Measurements from ENCODE around the gene CCIN. TPM values are rescaled to one million over a fixed set of nuclear protein-coding genes. Genes with fewer than 3 reads are reported as not detected.

The CCIN gene
- total RNA-seq, 4 donors from 2014 or later: not detected

DNA sequence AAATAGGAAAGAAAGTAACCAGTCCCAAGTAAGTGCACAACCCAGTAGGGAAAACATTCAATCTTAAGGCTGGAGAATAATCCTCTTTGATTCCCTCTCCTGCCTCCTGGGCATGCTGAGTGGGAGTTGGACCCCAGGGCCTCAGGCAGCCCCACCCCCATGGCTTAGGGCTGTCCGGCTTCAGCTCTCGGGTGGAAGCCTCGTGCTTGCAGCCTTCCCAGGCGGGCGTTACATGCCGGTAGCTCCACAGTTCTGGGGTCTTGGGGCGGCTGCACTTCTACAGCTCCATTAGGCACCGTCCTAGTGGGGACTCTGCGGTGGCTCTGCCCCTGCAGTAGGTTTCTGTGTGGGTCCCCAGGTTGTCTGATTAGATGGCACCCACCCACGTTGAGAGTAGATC lies 22.5 kb upstream of the CCIN start:
- no peak for TF ChIP-seq POLR2AphosphoS5 (IDR thresholded peaks at IDR 0.05)
- no peak for TF ChIP-seq POLR2A (IDR thresholded peaks at IDR 0.05)
- TF ChIP-seq, protein P1, sequence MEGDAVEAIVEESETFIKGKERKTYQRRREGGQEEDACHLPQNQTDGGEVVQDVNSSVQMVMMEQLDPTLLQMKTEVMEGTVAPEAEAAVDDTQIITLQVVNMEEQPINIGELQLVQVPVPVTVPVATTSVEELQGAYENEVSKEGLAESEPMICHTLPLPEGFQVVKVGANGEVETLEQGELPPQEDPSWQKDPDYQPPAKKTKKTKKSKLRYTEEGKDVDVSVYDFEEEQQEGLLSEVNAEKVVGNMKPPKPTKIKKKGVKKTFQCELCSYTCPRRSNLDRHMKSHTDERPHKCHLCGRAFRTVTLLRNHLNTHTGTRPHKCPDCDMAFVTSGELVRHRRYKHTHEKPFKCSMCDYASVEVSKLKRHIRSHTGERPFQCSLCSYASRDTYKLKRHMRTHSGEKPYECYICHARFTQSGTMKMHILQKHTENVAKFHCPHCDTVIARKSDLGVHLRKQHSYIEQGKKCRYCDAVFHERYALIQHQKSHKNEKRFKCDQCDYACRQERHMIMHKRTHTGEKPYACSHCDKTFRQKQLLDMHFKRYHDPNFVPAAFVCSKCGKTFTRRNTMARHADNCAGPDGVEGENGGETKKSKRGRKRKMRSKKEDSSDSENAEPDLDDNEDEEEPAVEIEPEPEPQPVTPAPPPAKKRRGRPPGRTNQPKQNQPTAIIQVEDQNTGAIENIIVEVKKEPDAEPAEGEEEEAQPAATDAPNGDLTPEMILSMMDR (IDR thresholded peaks at IDR 0.05): no peak
- no peak for TF ChIP-seq EP300 (IDR thresholded peaks at IDR 0.05)

DNA sequence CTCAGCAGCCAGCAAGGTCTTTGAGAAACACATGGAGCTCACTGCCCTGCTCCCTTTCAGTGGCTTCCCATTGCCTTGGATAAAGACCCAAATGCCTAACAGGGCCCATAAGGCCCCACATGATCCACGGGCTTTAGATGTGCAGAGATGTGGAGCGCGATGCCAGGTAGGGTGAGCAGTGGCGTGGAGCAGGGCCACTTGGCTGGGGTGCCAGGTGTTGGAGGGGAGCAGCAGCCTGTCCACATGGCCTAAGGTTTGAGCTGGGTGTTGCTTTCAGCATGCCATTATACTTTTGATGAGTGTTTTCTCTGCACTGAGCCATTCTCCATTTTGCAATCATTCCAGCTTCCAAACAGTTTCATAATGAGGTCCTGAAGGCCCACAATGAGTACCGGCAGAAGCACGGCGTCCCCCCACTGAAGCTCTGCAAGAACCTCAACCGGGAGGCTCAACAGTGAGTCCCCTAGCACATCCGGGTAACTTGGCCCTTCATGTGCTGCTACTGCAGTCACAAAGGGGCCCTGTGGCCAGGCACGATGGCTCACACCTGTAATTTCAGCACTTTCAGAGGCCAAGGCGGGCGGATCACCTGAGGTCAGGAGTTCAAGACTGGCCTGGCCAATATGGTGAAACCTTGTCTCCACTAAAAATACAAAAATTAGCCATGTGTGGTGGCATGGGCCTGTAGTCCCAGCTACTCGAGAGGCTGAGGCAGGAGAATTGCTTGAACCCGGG lies 21.6 kb upstream of the CCIN start:
- no peaks in the 10 kb centered on the region for H3K9me3 ChIP-seq
- H3K27ac ChIP-seq: peak overlapping the region; percentile 35
- peaks cover 43% of the 10 kb centered on the region for H3K4me1 ChIP-seq
- H3K36me3 ChIP-seq: no peaks in the 10 kb centered on the region
- H3K4me3 ChIP-seq: no peak overlapping the region
- no peaks in the 10 kb centered on the region for H3K27me3 ChIP-seq
- TF ChIP-seq EP300 (IDR thresholded peaks at IDR 0.05): no peak
- no peak for TF ChIP-seq POLR2A (IDR thresholded peaks at IDR 0.05)
- no peak for TF ChIP-seq POLR2AphosphoS5 (IDR thresholded peaks at IDR 0.05)
- TF ChIP-seq, protein P1 (IDR thresholded peaks at IDR 0.05): no peak
- DNase-seq (ENCODE audit: low spot score in 2 of 2): no peak
- WGBS: 92% methylated on average over 14 of the region's 14 CpGs

More for the DNA sequence above, 22.5 kb upstream of the CCIN start:
- Histone ChIP-seq H3K4me1 (peaks cover 50% of the 10 kb centered on the region), H3K27ac (no peak overlapping the region), H3K36me3 (no peaks in the 10 kb centered on the region), H3K4me3 (no peak overlapping the region), H3K27me3 (no peaks in the 10 kb centered on the region), H3K9me3 (no peaks in the 10 kb centered on the region)
- DNase-seq (ENCODE audit: low spot score in 2 of 2): no peak
- 84% methylated on average over 7 of the region's 10 CpGs for WGBS

DNA sequence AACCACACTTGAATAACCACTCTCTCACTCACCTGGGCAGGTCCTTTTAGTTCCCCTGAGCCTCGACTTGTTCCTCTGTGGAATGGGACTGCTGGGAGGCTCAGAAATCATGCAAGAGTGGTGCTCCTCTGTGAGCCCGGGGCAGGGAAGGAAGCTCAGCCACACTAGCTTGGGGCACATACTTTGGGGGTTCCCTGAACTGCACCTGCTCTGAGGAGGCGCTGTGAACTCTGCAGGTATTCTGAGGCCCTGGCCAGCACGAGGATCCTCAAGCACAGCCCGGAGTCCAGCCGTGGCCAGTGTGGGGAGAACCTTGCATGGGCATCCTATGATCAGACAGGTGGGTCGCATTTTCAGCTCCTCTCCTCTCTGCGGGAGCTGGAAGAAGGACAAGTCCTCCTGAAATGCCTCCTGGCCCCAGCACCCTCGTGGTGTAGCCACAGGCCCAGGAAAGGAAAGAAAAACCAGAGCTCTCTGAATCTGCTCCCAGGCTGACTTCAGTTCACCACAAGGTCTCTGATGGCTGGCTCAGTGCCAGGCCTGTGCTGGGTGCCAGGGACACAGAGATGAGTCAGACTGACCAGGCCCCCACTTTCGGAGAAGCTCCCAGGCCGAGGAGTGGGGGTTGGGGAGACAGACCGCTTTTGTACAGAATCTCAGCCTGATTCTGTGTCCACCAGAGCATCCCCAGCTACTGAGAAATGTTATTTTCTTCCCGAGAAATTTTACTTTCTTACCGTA lies 20.7 kb upstream of the CCIN start:
- WGBS: 60% methylated on average over 14 of the region's 14 CpGs
- DNase-seq (ENCODE audit: low spot score in 2 of 2): peak; percentile 95 to 97
- H3K36me3 ChIP-seq: no peaks in the 10 kb centered on the region
- H3K9me3 ChIP-seq: no peaks in the 10 kb centered on the region
- TF ChIP-seq POLR2AphosphoS5 (IDR thresholded peaks at IDR 0.05) (peak in 1 of 3 donors; percentile 19), POLR2A (IDR thresholded peaks at IDR 0.05) (no peak)
- H3K27ac ChIP-seq: peak overlapping the region; percentile 57
- H3K4me3 ChIP-seq: no peak overlapping the region
- H3K4me1 ChIP-seq: peaks cover 40% of the 10 kb centered on the region
- H3K27me3 ChIP-seq: no peaks in the 10 kb centered on the region

DNA sequence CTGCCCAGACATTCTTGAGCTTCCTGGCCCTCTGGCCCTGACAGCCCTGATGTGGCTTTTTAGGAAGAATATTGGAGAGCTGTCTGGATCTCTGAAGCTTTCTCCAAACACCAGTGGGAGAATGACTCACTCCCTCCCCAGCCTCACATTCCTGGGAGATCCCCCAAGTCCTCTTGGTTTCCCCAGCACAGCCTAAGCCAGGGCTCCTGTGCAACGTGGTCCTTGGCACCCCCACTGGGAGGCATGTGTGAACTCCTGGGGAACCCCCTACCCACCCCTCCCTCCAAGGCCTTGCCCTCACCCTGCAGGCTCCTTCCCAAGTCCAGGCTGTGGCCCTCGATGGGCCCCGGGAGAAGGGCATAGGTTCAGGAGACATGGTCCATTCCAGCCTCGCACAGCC lies 20.0 kb upstream of the CCIN start:
- H3K4me1 ChIP-seq: peaks cover 41% of the 10 kb centered on the region
- WGBS: 53% methylated on average over 2 of the region's 4 CpGs
- DNase-seq (ENCODE audit: low spot score in 2 of 2): no peak
- no peaks in the 10 kb centered on the region for H3K27me3 ChIP-seq
- TF ChIP-seq, protein P1 (IDR thresholded peaks at IDR 0.05): no peak
- TF ChIP-seq POLR2AphosphoS5 (IDR thresholded peaks at IDR 0.05) (no peak), POLR2A (IDR thresholded peaks at IDR 0.05) (no peak)
- no peaks in the 10 kb centered on the region for H3K9me3 ChIP-seq
- H3K4me3 ChIP-seq: no peak overlapping the region
- peak overlapping the region; percentile 57 for H3K27ac ChIP-seq
- no peaks in the 10 kb centered on the region for H3K36me3 ChIP-seq

DNA sequence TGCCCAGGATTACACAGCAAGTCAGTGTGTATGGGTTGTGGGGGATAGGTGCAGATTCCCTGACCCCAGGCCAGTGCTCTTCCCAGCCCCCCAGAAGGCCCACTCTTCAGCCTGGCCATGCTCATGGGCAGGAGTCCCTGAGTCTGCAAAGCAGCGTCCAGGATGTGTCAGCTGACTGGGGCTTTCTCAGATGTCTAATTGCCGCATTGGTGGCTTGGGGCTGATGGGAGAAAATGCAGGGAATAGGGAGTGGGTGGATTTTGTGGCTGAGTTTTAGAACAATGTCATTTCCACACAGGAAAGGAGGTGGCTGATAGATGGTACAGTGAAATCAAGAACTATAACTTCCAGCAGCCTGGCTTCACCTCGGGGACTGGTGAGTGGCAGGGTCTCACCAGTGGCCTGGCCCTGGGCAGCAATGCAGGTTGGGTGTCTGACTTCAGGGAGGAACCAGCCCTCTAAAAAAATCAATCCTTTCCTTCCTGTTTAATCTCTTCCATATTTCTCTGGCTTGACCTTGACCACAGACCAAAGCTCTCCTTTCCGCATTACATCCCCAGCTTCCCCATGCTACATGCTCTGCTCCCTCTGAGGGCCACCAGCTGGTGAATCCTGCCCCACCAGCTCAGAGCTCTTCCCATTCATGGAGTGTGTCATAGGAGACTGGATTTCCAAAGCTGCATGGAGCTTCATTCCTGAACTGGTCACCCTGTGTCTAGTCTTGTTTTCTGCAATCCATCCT lies 18.4 kb upstream of the CCIN start:
- Histone ChIP-seq H3K4me1 (peaks cover 45% of the 10 kb centered on the region), H3K9me3 (no peaks in the 10 kb centered on the region), H3K36me3 (no peaks in the 10 kb centered on the region), H3K4me3 (no peak overlapping the region), H3K27me3 (no peaks in the 10 kb centered on the region), H3K27ac (peak overlapping the region; percentile 66)
- no peak for TF ChIP-seq EP300 (IDR thresholded peaks at IDR 0.05)
- no peak for TF ChIP-seq POLR2A (IDR thresholded peaks at IDR 0.05)
- no peak for TF ChIP-seq POLR2AphosphoS5 (IDR thresholded peaks at IDR 0.05)
- TF ChIP-seq, protein P1 (IDR thresholded peaks at IDR 0.05): no peak
- WGBS: 66% methylated on average over 4 of the region's 4 CpGs
- no peak for DNase-seq (ENCODE audit: low spot score in 2 of 2)

All from suprapubic skin (tissue), 4 donors.